ENCODE data around the gene WTAP.

Gene WTAP

GRCh38 chr6:159805440-159806020, 78.2 kb downstream of the WTAP start:
- DNase-seq (ENCODE audit: low read depth in 2 of 2), result no peak

Data from fibroblast of skin of left biceps (primary cell).